ENCODE measurements around the gene GPSM1. TPM values are rescaled to one million over a fixed set of nuclear protein-coding genes. Genes with fewer than 3 reads are reported as not detected.

Gene GPSM1
- total RNA-seq, 1 experiment from 2014 or later: 24.7 TPM

- Histone ChIP-seq H3K27ac (ENCODE audit: insufficient read length, low read depth, low read length) (no peak overlapping the region), H3K56ac (ENCODE audit: insufficient read length, low read depth, low read length) (no peak overlapping the region), H2BK120ac (ENCODE audit: low read depth, low read length, poor library complexity, severe bottlenecking) (no peak overlapping the region), H2AFZ (ENCODE audit: low read length) (no peak overlapping the region), H3K4me1 (ENCODE audit: insufficient read depth, low read length) (no peaks in the 10 kb centered on the region), H3T11ph (ENCODE audit: low read length) (no peak overlapping the region), H3K4ac (ENCODE audit: low read depth, low read length) (no peak overlapping the region), H3K9me3 (ENCODE audit: control insufficient read depth, low read depth, low read length) (no peaks in the 10 kb centered on the region), H2BK12ac (ENCODE audit: insufficient read length, low read depth, low read length) (no peak overlapping the region), H2AK5ac (ENCODE audit: insufficient read length, low read length) (no peak overlapping the region), H2BK20ac (ENCODE audit: low read depth, low read length, poor library complexity, severe bottlenecking) (no peak overlapping the region), H3K27me3 (ENCODE audit: insufficient read depth, low read length) (no peaks in the 10 kb centered on the region), H3K79me1 (ENCODE audit: insufficient read depth, low read depth, low read length, poor library complexity, severe bottlenecking) (no peaks in the 10 kb centered on the region), H4K8ac (replicated peaks; ENCODE audit: insufficient read length, low read depth, low read length) (no peak overlapping the region), H2BK15ac (ENCODE audit: low read depth, low read length) (no peak overlapping the region), H4K5ac (ENCODE audit: insufficient read length, low read depth, low read length) (no peak overlapping the region), H3K18ac (ENCODE audit: insufficient read length, low read depth, low read length) (no peak overlapping the region), H4K91ac (ENCODE audit: insufficient read length, low read depth, low read length) (no peak overlapping the region), H3K14ac (ENCODE audit: insufficient read depth, low read length) (no peak overlapping the region), H4K20me1 (ENCODE audit: control insufficient read depth, insufficient read depth, insufficient read length) (no peaks in the 10 kb centered on the region), H3K79me2 (ENCODE audit: insufficient read depth, low read length) (no peaks in the 10 kb centered on the region), H3K23ac (ENCODE audit: insufficient read length, low read depth, low read length) (no peak overlapping the region), H3K23me2 (ENCODE audit: insufficient read length, low read depth, low read length, poor library complexity, severe bottlenecking) (no peaks in the 10 kb centered on the region), H3K4me2 (ENCODE audit: insufficient read depth, insufficient read length, low read length) (no peak overlapping the region), H2BK5ac (ENCODE audit: insufficient read length, low read length) (no peak overlapping the region), H3K9ac (ENCODE audit: extremely low read depth, insufficient read length, low read length) (no peak overlapping the region)
- Mint-ChIP-seq H3K9me3 (no peaks in the 10 kb centered on the region), H3K27me3 (ENCODE audit: low read depth) (no peaks in the 10 kb centered on the region), H3K36me3 (ENCODE audit: insufficient read depth in 1 of 3, low read depth in 3 of 3) (peaks cover 43 to 87% (median 78%) of the 10 kb centered on the region in 3 experiments; a peak in 6 of 7 replicates), H3K27ac (no peak overlapping the region), H3K4me1 (no peaks in the 10 kb centered on the region), H3K4me3 (no peak overlapping the region)
- DNase-seq: no peak
- TF ChIP-seq CTCF (conservative IDR thresholded peaks at IDR 0.05): no peak
- no CpG with 5 or more reads among the region's 19 CpGs for WGBS (ENCODE audit: extremely low coverage, insufficient read length, low lambda C conversion rate)
Measured at GRCh38 chr9:136387217-136387616, 59.9 kb downstream of the GPSM1 start.
